OCI-LY1 (cell line): ENCODE measurements around the gene OR52E8.

Experiments used
- EZH2 ChIP-seq: fragments of 200-600 bp; sonication (generic), shearing (Covaris generic); IDR thresholded peaks from 2 replicates; pipeline ENCODE4 v1.8.0; 2017; ENCODE audit warnings: borderline replicate concordance, mixed run types, mild to moderate bottlenecking, antibody characterized with exemption, low read length, moderate library complexity, mixed read lengths
- TF ChIP-seq, protein P1 (sequence below): fragments of 200-600 bp; sonication (generic), shearing (Covaris generic); IDR thresholded peaks from 2 replicates; pipeline ENCODE4 v1.5.1; 2017; ENCODE audit warnings: mild to moderate bottlenecking, antibody characterized with exemption, low read length, moderate library complexity, mixed read lengths

DNA sequence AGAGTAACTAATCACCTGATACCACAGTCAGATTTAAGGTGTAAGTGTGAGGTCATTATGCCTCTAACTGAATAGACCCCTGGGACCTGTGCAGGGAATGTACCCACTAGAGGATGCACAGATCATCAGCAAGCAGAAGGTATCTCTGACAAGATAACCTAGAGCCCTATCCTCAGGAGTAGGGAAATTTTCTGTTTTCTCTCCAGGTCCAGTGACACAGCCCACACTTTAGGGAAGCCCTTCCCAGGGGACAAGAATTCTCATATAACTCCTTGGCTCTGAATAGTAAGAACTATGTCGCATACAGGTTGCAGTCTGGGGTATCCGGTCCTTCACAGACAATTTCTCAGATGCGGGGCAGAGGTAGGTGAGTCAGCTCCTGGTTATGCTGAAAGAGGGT, 35.4 kb upstream of the OR52E8 start, which contains the start of gene OR52E5:
- TF ChIP-seq, protein P1, sequence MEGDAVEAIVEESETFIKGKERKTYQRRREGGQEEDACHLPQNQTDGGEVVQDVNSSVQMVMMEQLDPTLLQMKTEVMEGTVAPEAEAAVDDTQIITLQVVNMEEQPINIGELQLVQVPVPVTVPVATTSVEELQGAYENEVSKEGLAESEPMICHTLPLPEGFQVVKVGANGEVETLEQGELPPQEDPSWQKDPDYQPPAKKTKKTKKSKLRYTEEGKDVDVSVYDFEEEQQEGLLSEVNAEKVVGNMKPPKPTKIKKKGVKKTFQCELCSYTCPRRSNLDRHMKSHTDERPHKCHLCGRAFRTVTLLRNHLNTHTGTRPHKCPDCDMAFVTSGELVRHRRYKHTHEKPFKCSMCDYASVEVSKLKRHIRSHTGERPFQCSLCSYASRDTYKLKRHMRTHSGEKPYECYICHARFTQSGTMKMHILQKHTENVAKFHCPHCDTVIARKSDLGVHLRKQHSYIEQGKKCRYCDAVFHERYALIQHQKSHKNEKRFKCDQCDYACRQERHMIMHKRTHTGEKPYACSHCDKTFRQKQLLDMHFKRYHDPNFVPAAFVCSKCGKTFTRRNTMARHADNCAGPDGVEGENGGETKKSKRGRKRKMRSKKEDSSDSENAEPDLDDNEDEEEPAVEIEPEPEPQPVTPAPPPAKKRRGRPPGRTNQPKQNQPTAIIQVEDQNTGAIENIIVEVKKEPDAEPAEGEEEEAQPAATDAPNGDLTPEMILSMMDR = no peak
- no peak for TF ChIP-seq EZH2
